KMS-11 (cell line): ENCODE data around the gene ESYT2.

Experiments
- H2AFZ ChIP-seq: fragments of 200-600 bp; sonication (generic); 2 replicates; pipeline ENCODE4 v1.6.1; 2016; ENCODE audit warnings: antibody characterized with exemption, mixed run types, low read depth
- H3K27ac ChIP-seq: fragments of 200-600 bp; sonication (generic); 2 replicates; pipeline ENCODE4 v1.6.1; 2016; ENCODE audit warnings: mild to moderate bottlenecking, mixed run types
- H3K27me3 ChIP-seq: fragments of 200-600 bp; sonication (generic); 2 replicates; pipeline ENCODE4 v1.6.1; 2017; ENCODE audit warnings: mild to moderate bottlenecking, low read depth, mixed run types, moderate library complexity; ENCODE audit not compliant: insufficient read depth
- H3K36me3 ChIP-seq: fragments of 200-600 bp; sonication (generic); 2 replicates; pipeline ENCODE4 v1.6.1; 2017; ENCODE audit warnings: mild to moderate bottlenecking, mixed run types; ENCODE audit not compliant: insufficient read depth
- H3K4me1 ChIP-seq: fragments of 200-600 bp; sonication (generic); 2 replicates; pipeline ENCODE4 v1.6.1; 2016; ENCODE audit warnings: mild to moderate bottlenecking, low read depth, mixed run types; ENCODE audit not compliant: poor library complexity, severe bottlenecking
- H3K4me2 ChIP-seq: fragments of 200-600 bp; sonication (generic); 2 replicates; pipeline ENCODE4 v1.7.0; 2016; ENCODE audit warnings: mild to moderate bottlenecking, mixed run types
- H3K4me3 ChIP-seq: fragments of 200-600 bp; sonication (generic); IDR thresholded peaks from 2 replicates; pipeline ENCODE4 v1.6.1; 2017; ENCODE audit warnings: low read depth, low read length, mixed read lengths; ENCODE audit not compliant: insufficient read depth
- H3K79me2 ChIP-seq: fragments of 200-600 bp; sonication (generic); 2 replicates; pipeline ENCODE4 v1.6.1; 2016; ENCODE audit warnings: low read depth, mixed run types; ENCODE audit not compliant: insufficient read depth
- H3K9ac ChIP-seq: fragments of 200-600 bp; sonication (generic); 2 replicates; pipeline ENCODE4 v1.6.1; 2016; ENCODE audit warnings: mild to moderate bottlenecking, mixed run types
- H4K20me1 ChIP-seq: fragments of 200-600 bp; sonication (generic); 2 replicates; pipeline ENCODE4 v1.6.1; 2016; ENCODE audit warnings: mild to moderate bottlenecking, mixed run types; ENCODE audit not compliant: insufficient read depth
- CTCF ChIP-seq: fragments of 200-600 bp; sonication (generic); conservative IDR thresholded peaks from 2 replicates; pipeline ENCODE4 v1.6.1; 2017; ENCODE audit warnings: low read depth, mild to moderate bottlenecking, antibody characterized with exemption, low read length, moderate library complexity, mixed read lengths

Gene ESYT2

GRCh38 chr7:158812684-158813083 is 16.6 kb downstream of the ESYT2 start:
- Histone ChIP-seq H3K4me1 (peaks cover 15% of the 10 kb centered on the region), H3K27ac (no peak overlapping the region), H3K79me2 (peaks cover 14% of the 10 kb centered on the region; the same call in 1 of the 2 replicates), H3K4me3 (no peak overlapping the region), H3K27me3 (no peaks in the 10 kb centered on the region), H3K4me2 (no peak overlapping the region), H2AFZ (no peak overlapping the region), H3K9ac (no peak overlapping the region), H4K20me1 (no peaks in the 10 kb centered on the region), H3K36me3 (no peaks in the 10 kb centered on the region)
- TF ChIP-seq CTCF: no peak

- H3K4me2 ChIP-seq: no peak overlapping the region
- no peaks in the 10 kb centered on the region for H4K20me1 ChIP-seq
- no peak overlapping the region for H3K27ac ChIP-seq
- no peaks in the 10 kb centered on the region for H3K27me3 ChIP-seq
- H3K79me2 ChIP-seq: peaks cover 6% of the 10 kb centered on the region; the same call in 1 of the 2 replicates
- H3K4me1 ChIP-seq: peaks cover 10% of the 10 kb centered on the region
- H3K36me3 ChIP-seq: no peaks in the 10 kb centered on the region
- no peak overlapping the region for H3K4me3 ChIP-seq
- no peak overlapping the region for H3K9ac ChIP-seq
- TF ChIP-seq CTCF: no peak
- no peak overlapping the region for H2AFZ ChIP-seq
Measured at GRCh38 chr7:158811894-158812293, 17.4 kb downstream of the ESYT2 start.

- peaks cover 6% of the 10 kb centered on the region for H3K4me1 ChIP-seq
- TF ChIP-seq CTCF: no peak
- H4K20me1 ChIP-seq: no peaks in the 10 kb centered on the region
- no peaks in the 10 kb centered on the region for H3K27me3 ChIP-seq
- H3K79me2 ChIP-seq: peaks cover 6% of the 10 kb centered on the region; the same call in 1 of the 2 replicates
- H3K9ac ChIP-seq: no peak overlapping the region
- no peak overlapping the region for H3K4me2 ChIP-seq
- H2AFZ ChIP-seq: no peak overlapping the region
- H3K27ac ChIP-seq: no peak overlapping the region
- no peak overlapping the region for H3K4me3 ChIP-seq
- no peaks in the 10 kb centered on the region for H3K36me3 ChIP-seq
Measured at GRCh38 chr7:158811461-158811860, 17.8 kb downstream of the ESYT2 start.

- Histone ChIP-seq H2AFZ (no peak overlapping the region), H3K9ac (no peak overlapping the region), H3K27me3 (no peaks in the 10 kb centered on the region), H3K36me3 (no peaks in the 10 kb centered on the region), H3K4me1 (peaks cover 5% of the 10 kb centered on the region), H3K79me2 (peaks cover 1% of the 10 kb centered on the region; the same call in 1 of the 2 replicates), H4K20me1 (no peaks in the 10 kb centered on the region), H3K4me3 (no peak overlapping the region), H3K4me2 (no peak overlapping the region), H3K27ac (no peak overlapping the region)
- no peak for TF ChIP-seq CTCF
Measured at GRCh38 chr7:158810846-158811245, 18.5 kb downstream of the ESYT2 start.
